Activated T-helper 1 cell treated with anti-CD3 and anti-CD28 coated beads, Interleukin-12 subunit alpha, Interleukin-12 subunit beta, Interleukin-2, Interleukin-4 antibody, amounts not matched to agents 30 ng/mL and 10 ng/mL and 1 ng/mL, durations not matched to agents 14 hours and 24 hours and 36 hours (primary cell): ENCODE data around the gene PIM2. TPM values are rescaled to one million over a fixed set of nuclear protein-coding genes. Genes with fewer than 3 reads are reported as not detected.

ENCODE experiments used
- DNase-seq: peaks from one replicate; pipeline ENCODE4 v3.0.0; 2021; ENCODE audit warnings: low spot score
- H3K27ac Mint-ChIP-seq: one replicate; pipeline ENCODE4 v1.8.0; 2021; ENCODE audit warnings: mild to moderate bottlenecking, mixed read lengths
- H3K27me3 Mint-ChIP-seq: one replicate; pipeline ENCODE4 v1.8.0; 2022; ENCODE audit warnings: mild to moderate bottlenecking, moderate library complexity, mixed read lengths; ENCODE audit not compliant: insufficient read depth
- H3K36me3 Mint-ChIP-seq: one replicate; pipeline ENCODE4 v1.8.0; 2021; ENCODE audit warnings: low read depth, mixed read lengths
- H3K4me1 Mint-ChIP-seq: one replicate; pipeline ENCODE4 v1.8.0; 2021; ENCODE audit warnings: low read depth, mixed read lengths
- H3K4me3 Mint-ChIP-seq: one replicate; pipeline ENCODE4 v1.8.0; 2021; ENCODE audit warnings: mild to moderate bottlenecking, moderate library complexity, mixed read lengths
- H3K9me3 Mint-ChIP-seq: one replicate; pipeline ENCODE4 v1.8.0; 2021; ENCODE audit warnings: mixed read lengths
- intact Hi-C: fragments of 100-400 bp; cut with micrococcal nuclease; formaldehyde crosslinking; loops from one replicate; pipeline ENCODE4 v1.15.1; 2024
- total RNA-seq: library from RNA; stranded (reverse); gene quantifications from 2 replicates; pipeline ENCODE4 v1.2.3, GENCODE V29; 2022

The PIM2 gene
- total RNA-seq, 1 donor from 2014 or later: 475 TPM

DNA sequence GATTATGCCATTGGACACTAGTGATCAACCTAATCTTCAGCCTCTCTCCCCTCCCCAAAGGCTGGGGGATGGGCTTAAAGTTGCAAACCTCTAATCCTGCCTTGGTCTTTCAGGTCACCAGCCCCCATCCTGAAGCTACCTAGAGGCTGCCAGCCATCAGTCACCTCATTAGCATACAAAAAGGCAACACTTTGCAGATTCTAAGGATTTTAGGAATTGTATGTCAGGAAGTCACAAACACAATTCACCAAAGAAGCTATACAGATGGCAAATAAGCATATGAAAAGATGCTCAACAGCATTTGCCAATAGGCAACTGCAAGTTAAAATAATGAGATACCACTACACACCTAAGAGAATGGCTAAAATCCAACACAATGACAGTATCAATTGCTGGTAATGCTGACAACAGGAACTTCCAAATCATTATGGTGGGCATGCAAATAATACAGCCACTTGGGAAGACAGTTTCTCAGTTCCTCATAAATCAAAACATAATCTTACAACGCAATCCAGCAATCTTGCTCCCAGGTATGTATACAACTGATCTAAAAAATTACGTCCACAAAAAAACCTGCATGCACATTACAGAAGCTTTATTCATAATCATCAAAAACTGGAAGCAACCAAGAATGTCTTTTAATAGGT lies 9.0 kb upstream of the PIM2 start:
- Mint-ChIP-seq H3K36me3 (peaks cover 29% of the 10 kb centered on the region), H3K4me3 (no peak overlapping the region), H3K9me3 (no peaks in the 10 kb centered on the region), H3K27me3 (no peaks in the 10 kb centered on the region), H3K4me1 (peaks cover 13% of the 10 kb centered on the region), H3K27ac (no peak overlapping the region)
- intact Hi-C loops: no loop called here
- DNase-seq: no peak

DNA sequence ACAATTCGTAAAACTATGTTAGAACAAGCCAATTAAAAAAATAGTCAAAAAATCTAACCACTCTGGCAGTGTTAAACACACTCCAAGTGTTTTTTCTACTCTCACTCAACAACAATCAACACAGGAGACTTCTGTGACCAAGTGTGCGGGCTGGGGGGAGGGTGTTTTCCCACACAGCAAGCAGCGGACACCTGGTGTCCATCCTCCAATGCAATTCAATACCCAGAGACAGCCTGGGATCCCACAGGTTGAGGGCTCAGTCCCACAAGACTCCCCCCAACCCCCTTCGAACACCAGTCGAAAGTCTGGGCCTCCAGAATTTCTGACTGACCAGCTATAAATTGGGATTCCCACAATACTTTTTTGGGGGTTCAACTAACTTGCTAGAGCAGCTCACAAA lies 8.3 kb upstream of the PIM2 start:
- peaks cover 29% of the 10 kb centered on the region for H3K36me3 Mint-ChIP-seq
- intact Hi-C loops: no loop called here
- DNase-seq: no peak
- no peak overlapping the region for H3K27ac Mint-ChIP-seq
- peaks cover 12% of the 10 kb centered on the region for H3K4me1 Mint-ChIP-seq
- H3K27me3 Mint-ChIP-seq: no peaks in the 10 kb centered on the region
- H3K4me3 Mint-ChIP-seq: no peak overlapping the region
- H3K9me3 Mint-ChIP-seq: no peaks in the 10 kb centered on the region

DNA sequence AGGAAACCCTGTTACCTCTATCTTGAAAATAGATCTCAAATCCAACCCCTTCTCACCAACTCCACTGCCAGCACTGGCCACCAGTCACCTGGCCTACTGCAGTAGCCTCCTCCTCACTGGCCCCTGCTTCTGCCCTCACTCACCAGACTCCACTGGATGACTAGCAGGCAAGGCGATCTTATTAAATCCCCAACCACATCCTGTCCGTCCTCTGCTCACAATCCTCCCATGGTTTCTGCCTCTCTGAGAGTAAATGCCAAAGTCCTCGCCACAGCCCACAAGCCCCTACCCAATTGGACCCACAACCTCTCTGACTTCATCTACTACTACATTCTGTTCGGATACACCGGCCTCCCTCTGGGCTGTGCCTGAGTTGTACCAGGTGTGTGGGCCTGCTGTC lies 5.4 kb upstream of the PIM2 start:
- H3K27me3 Mint-ChIP-seq: no peaks in the 10 kb centered on the region
- H3K4me1 Mint-ChIP-seq: peaks cover 28% of the 10 kb centered on the region
- no peaks in the 10 kb centered on the region for H3K9me3 Mint-ChIP-seq
- H3K27ac Mint-ChIP-seq: peak overlapping the region; percentile 57
- peak overlapping the region; percentile 40 for H3K4me3 Mint-ChIP-seq
- DNase-seq: no peak
- H3K36me3 Mint-ChIP-seq: peaks cover 34% of the 10 kb centered on the region
- intact Hi-C loops: no loop called here

DNA sequence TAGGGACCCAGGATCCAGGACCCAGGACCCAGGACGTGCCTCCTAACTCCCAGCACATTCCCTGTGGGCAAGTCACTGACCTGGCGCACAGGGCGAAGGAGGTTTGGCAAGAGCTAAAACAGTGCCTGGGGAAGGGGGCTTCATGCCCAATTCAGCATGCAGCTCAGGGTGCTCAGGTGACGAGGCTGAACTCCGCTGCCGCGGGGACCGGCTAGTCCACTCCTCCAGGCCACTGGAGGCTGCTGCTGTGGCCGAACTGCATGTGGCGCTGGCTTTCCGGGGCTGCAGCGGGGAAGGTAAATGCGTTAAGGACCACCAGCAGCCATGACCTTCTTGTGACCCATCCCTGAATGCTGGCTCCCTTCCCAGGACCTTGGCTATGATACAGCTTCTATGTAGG lies 4.9 kb upstream of the PIM2 start:
- Mint-ChIP-seq H3K4me3 (no peak overlapping the region), H3K9me3 (no peaks in the 10 kb centered on the region), H3K27me3 (no peaks in the 10 kb centered on the region), H3K27ac (peak overlapping the region; percentile 57), H3K36me3 (peaks cover 34% of the 10 kb centered on the region), H3K4me1 (peaks cover 28% of the 10 kb centered on the region)
- no peak for DNase-seq
- intact Hi-C loops: no loop called here

DNA sequence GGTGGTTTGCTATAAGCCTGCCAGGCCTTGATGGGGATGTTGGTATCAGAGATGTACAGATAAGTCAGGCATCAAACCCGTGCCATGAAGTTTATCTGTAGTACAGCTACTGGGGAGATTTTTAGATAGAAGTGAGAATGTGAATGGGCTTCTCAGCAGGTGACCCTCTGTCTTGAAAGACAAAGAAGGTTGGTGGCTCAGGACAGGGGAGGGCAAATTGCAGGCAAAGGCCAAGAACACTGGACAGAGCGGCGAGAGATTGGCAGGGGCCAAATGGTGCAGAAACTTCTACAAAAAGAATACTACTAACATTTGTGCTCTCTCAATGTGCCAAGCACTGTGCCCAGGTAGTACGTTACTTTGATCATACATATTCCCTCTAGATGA lies 1.9 kb upstream of the PIM2 start:
- no peaks in the 10 kb centered on the region for H3K27me3 Mint-ChIP-seq
- H3K4me1 Mint-ChIP-seq: peaks cover 32% of the 10 kb centered on the region
- no peaks in the 10 kb centered on the region for H3K9me3 Mint-ChIP-seq
- intact Hi-C loops: no loop called here
- H3K4me3 Mint-ChIP-seq: peak overlapping the region; percentile 98
- no peak for DNase-seq
- H3K27ac Mint-ChIP-seq: peak overlapping the region; percentile 97
- peaks cover 43% of the 10 kb centered on the region for H3K36me3 Mint-ChIP-seq

DNA sequence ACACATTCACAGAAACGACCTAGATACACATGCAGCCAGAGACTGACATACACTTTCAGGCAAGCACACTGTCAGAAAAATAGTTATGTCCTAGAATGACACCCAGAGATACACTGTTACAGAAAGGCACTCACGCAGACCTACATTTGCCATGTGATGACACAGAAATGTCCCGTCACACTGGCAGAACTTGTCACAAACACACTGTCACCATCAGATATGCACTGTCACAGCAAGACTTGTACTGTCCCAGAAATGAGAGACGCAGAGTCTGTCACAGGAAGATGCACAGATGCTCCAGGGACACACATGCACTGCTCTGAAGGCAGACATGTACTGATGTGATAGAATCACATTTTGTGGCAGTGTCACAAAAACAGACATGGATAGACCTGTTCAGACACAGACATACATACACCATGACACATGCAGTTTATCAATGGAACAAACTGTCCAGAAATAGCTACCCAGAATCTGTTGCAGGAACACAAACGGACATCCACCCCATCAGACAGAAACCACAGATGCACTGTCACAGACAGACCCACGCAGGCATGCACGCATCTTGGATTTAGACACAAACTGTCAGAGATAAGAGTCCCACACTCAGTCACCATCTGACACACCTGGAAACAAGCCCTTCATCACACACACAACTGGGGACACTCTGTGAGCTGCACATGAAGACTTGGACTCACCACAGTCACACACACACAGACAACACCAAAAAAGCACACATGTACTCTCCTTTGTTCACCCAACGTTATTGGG lies 1.3 kb upstream of the PIM2 start:
- Mint-ChIP-seq H3K36me3 (peaks cover 42% of the 10 kb centered on the region), H3K4me3 (peak overlapping the region; percentile 98), H3K9me3 (no peaks in the 10 kb centered on the region), H3K27ac (peak overlapping the region; percentile 97), H3K27me3 (no peaks in the 10 kb centered on the region), H3K4me1 (peaks cover 29% of the 10 kb centered on the region)
- DNase-seq: no peak
- intact Hi-C loops: loop anchor here (1.0 to 10.0 kb wide), 10 partner anchors 17 to 398 kb away; partner anchors contain the start of genes EBP, GRIPAP1, HDAC6 and MAGIX

DNA sequence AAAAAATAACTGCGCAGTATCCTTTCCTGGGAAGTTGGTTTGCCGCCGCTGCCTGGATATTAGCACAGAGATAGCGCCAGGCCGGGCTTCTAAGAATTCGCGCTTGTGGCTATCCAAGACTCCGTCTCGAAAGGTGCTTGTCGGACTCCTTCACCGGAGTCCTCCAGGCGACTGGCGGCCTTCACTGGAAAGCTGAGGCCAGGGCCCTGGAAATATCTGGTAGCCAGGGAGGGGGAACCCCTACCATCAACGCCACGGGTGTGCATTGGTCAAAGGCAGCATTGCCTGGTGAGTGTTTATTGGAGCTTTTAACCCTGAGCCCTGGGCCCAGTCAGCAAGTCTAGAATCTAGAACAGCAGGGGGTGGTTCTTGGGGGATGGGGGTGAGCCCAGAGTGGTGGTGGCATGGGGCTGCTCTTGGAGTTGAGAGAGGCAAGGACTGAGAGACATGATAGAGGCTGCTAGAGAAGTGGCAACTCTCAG lies 577 bp upstream of the PIM2 start:
- H3K4me1 Mint-ChIP-seq: peaks cover 34% of the 10 kb centered on the region
- no peaks in the 10 kb centered on the region for H3K9me3 Mint-ChIP-seq
- no peaks in the 10 kb centered on the region for H3K27me3 Mint-ChIP-seq
- intact Hi-C loops: loop anchor here (1.0 to 10.0 kb wide), 10 partner anchors 18 to 397 kb away; partner anchors contain the start of genes EBP, GRIPAP1, HDAC6 and MAGIX
- peak overlapping the region; percentile 97 for H3K27ac Mint-ChIP-seq
- peak overlapping the region; percentile 98 for H3K4me3 Mint-ChIP-seq
- DNase-seq: no peak
- peaks cover 47% of the 10 kb centered on the region for H3K36me3 Mint-ChIP-seq

DNA sequence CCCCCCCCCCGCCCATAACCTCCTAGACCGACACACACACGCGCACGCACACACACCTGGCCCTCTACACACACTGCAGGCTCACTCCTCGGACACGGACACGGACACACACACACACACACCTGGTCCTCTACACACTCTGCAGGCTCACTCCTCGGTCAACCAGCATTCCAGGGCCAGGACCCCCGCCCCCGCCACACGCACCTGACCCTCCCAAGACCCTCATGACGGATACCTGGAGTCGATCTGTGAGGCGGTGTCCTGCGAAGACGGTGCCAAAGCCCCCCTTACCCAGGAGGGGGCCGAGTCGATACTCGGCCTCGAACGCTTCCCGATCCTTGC lies 552 bp downstream of the PIM2 start:
- H3K4me1 Mint-ChIP-seq: peaks cover 35% of the 10 kb centered on the region
- H3K27me3 Mint-ChIP-seq: no peaks in the 10 kb centered on the region
- no peaks in the 10 kb centered on the region for H3K9me3 Mint-ChIP-seq
- peak overlapping the region; percentile 97 for H3K27ac Mint-ChIP-seq
- H3K4me3 Mint-ChIP-seq: peak overlapping the region; percentile 98
- H3K36me3 Mint-ChIP-seq: peaks cover 53% of the 10 kb centered on the region
- intact Hi-C loops: loop anchor here (5.0 to 10.0 kb wide), 4 partner anchors 84 to 396 kb away; partner anchors contain the start of genes EBP, GRIPAP1 and MAGIX
- no peak for DNase-seq

DNA sequence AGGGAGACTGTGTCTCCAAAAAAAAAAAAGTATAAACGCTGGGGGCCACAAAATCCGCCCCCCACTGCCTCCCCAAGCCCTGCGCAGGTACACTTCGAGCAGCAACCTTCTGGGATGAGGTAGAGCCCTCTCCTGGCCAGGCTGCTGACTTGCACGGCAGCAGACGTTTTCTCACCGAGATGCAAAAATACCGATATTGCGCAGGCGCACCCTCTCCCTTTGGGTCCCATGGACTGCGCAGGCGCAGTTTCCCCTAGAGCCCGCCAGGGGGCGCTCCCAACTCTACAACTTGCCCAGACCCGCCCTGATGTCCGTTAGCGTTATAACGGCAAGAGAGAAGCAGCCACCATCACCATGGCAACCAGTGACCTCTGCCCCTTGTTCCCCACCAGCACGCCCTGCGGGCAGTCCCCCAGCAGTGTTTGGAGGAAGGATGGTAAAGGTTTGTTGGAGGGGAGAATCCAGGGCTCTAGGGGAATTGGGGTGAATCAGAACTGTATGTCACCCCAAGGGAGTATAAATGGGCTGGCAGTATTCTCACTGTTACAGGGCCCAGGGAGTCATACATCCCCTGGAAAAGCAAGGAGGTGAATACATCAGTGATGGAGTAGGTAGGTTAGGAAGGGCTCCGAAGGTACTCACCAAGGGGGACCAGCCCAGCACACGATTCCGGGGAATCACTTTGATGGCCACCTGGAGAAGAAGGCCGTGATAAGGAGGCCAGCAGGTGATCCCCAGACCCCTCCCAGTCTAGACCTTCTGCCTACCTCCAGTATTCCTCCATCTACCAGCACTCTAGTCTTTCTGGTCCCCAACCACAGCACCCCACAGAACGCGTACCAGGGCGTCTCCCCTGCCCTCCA lies 1.5 kb downstream of the PIM2 start:
- peak overlapping the region; percentile 97 for H3K27ac Mint-ChIP-seq
- H3K4me1 Mint-ChIP-seq: peaks cover 35% of the 10 kb centered on the region
- peak overlapping the region; percentile 98 for H3K4me3 Mint-ChIP-seq
- H3K27me3 Mint-ChIP-seq: no peaks in the 10 kb centered on the region
- peaks cover 56% of the 10 kb centered on the region for H3K36me3 Mint-ChIP-seq
- DNase-seq: peak; percentile 87
- H3K9me3 Mint-ChIP-seq: no peaks in the 10 kb centered on the region
- intact Hi-C loops: loop anchor here (1.0 to 10.0 kb wide), 7 partner anchors 26 to 395 kb away; partner anchors contain the start of genes EBP, GRIPAP1, MAGIX and SUV39H1

DNA sequence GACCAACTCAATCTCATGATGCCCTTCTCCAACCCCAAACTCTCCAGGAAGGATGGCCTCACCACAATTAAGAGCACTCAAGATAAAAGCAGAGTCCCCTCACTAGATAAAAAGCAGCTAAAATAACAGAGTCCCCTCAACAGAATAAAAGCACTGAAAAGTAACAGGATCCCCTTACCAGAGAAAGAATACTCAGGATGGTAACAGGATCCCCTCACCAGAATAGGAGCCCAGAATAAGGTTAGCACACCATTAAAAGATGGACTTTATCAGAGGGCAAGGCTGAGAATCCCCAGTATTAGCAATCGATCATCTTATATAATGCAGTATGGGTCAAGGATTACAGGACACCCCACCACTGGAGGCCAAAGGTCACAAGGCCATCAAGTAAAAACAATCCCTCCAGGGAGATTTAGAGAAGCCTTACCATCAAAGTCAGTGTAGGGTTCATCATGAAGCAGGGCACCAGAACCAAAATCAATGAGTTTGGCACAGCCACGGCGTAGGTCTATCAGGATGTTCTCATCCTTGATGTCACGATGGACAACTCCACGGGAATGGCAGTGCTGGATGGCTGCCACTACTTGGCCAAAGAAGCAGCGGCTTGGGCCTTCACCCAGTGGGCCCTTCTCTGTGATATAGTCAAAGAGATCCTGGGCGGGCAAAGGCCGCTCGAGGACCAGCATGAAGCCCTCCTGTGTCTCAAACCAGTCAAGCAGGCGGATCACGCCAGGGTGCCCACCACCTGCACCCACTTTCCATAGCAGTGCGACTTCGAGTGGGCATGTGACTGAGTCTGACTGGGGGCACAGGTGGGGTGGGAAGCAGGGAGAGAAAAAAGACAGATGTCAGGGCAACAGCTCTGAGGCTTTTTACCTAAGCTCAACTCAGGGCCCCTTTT lies 4.0 kb downstream of the PIM2 start:
- H3K9me3 Mint-ChIP-seq: no peaks in the 10 kb centered on the region
- intact Hi-C loops: loop anchor here (5.0 to 10.0 kb wide), 4 partner anchors 87 to 393 kb away; partner anchors contain the start of genes EBP, GRIPAP1 and MAGIX
- no peak for DNase-seq
- peak overlapping the region; percentile 52 for H3K27ac Mint-ChIP-seq
- H3K27me3 Mint-ChIP-seq: no peaks in the 10 kb centered on the region
- H3K36me3 Mint-ChIP-seq: peaks cover 53% of the 10 kb centered on the region
- peak overlapping the region; percentile 98 for H3K4me3 Mint-ChIP-seq
- peaks cover 45% of the 10 kb centered on the region for H3K4me1 Mint-ChIP-seq

DNA sequence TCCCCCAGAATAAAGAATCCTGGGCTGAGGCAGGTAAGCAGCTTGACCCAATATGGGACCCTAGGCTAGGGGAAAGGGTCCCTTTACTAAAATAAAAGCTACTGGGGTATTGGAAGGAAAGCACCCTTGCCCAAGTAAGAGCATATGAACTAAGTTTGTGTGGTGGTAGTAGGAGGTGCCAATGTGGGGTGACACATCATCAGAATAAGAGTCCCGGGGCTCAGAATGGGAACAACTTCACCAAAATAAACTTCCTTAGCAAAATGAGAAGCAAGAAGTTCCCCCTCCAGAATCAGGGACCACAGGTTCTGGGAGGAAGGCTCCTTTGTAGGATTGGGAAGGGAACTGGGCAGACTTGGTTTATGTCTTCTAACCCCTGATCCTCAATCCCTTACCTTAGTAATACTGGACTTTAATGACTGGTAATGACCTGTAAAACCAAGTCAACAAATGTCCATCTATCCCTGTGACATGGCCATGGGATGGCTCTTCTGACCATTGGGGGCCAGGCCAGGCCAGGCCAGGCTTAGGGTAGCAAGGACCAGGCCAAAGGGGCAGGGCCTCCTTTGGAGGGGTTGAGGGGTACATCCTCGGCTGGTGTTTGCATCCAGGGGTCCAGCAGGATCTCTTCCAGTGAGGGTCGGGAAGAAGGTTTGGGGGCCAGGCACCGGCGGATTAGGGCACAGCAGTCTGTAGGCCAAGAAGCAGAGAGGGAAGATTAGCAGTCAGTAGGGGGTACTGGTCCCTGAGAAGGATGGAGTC lies 5.0 kb downstream of the PIM2 start:
- H3K4me1 Mint-ChIP-seq: peaks cover 40% of the 10 kb centered on the region
- DNase-seq: no peak
- peak overlapping the region; percentile 98 for H3K4me3 Mint-ChIP-seq
- peaks cover 50% of the 10 kb centered on the region for H3K36me3 Mint-ChIP-seq
- intact Hi-C loops: loop anchor here (10.0 kb wide), 1 partner anchor 251 kb away; the partner anchor contains the start of gene MAGIX
- no peaks in the 10 kb centered on the region for H3K27me3 Mint-ChIP-seq
- H3K27ac Mint-ChIP-seq: peak overlapping the region; percentile 81
- no peaks in the 10 kb centered on the region for H3K9me3 Mint-ChIP-seq
